Mucosa of descending colon (tissue), 3 donors: Measurements from ENCODE around the gene PTPRK. TPM values are rescaled to one million over a fixed set of nuclear protein-coding genes. Genes with fewer than 3 reads are reported as not detected.
"Not testable (repeated sequence)": the region's sequence is repeated elsewhere in the genome, so short reads cannot be mapped to it uniquely, and the experiment has no call there.

ENCODE experiments used
- ATAC-seq: fragments of 200-7000 bp; cut with Tn5 transposase; one replicate; pipeline ENCODE4 v1.9.1; 2020; ENCODE audit warnings: mild to moderate bottlenecking, moderate library complexity
- DNase-seq, 3 donors: peaks; one replicate each; pipeline ENCODE4 v3.0.0-alpha.2; 2020
- H3K36me3 ChIP-seq: fragments of 200-600 bp; one replicate; pipeline ENCODE4 v1.8.0; 2021; ENCODE audit warnings: low read depth, mild to moderate bottlenecking
- H3K4me1 ChIP-seq: fragments of 200-600 bp; one replicate; pipeline ENCODE4 v1.8.0; 2021; ENCODE audit warnings: low read depth, mild to moderate bottlenecking
- H3K4me3 ChIP-seq: fragments of 200-600 bp; one replicate; pipeline ENCODE4 v1.8.0; 2021; ENCODE audit warnings: mild to moderate bottlenecking
- H3K9me3 ChIP-seq: fragments of 200-600 bp; one replicate; pipeline ENCODE4 v1.8.0; 2021; ENCODE audit warnings: mild to moderate bottlenecking
- CTCF ChIP-seq: fragments of 200-600 bp; IDR thresholded peaks from one replicate; pipeline ENCODE4 v1.8.0; 2022; ENCODE audit warnings: antibody characterized with exemption, mild to moderate bottlenecking
- intact Hi-C, 2 donors: fragments of 100-400 bp; cut with DNase I in 1 of 2; cut with micrococcal nuclease in 1 of 2; formaldehyde crosslinking; loops; one replicate each; pipeline versions ENCODE4 v1.11.0 to v1.11.1; 2022; cut with DNase I, micrococcal nuclease
- total RNA-seq, 3 donors: library from RNA; stranded (reverse); fragmentation: NEBNext Ultra II Directional in 2 of 3; extraction: Animal tissue kit (Norgen Biotek cat#: 25700) in 2 of 3; gene quantifications; one replicate each; pipeline versions ENCODE4 v1.2.1 to v1.2.4, GENCODE V29; 2021 to 2023
- donor health status: DM: no; HTN: no; CAD: no; lungs with moderate emphysema.
- donor health status: DM: no; HTN: no; CAD: no.
- donor health status: DM: no; HTN: yes; CAD: no.

The PTPRK gene
- total RNA-seq, 3 donors from 2014 or later = 75.9 to 159 (median 86.7) TPM

GRCh38 chr6:128487055-128487454 is 33.3 kb downstream of the PTPRK start:
- Histone ChIP-seq H3K4me1 (peaks cover 13% of the 10 kb centered on the region), H3K9me3 (no peaks in the 10 kb centered on the region), H3K4me3 (no peak overlapping the region), H3K36me3 (no peaks in the 10 kb centered on the region)
- no peak for TF ChIP-seq CTCF
- ATAC-seq (peak; percentile 58), DNase-seq (no peak)
- intact Hi-C loops = no loop called here

GRCh38 chr6:128486580-128486979 is 33.8 kb downstream of the PTPRK start:
- H3K4me3 ChIP-seq, ATAC-seq, DNase-seq, H3K4me1 ChIP-seq, H3K9me3 ChIP-seq, H3K36me3 ChIP-seq, intact Hi-C loops: not testable (repeated sequence)

- H3K4me1 ChIP-seq = peaks cover 15% of the 10 kb centered on the region
- intact Hi-C loops = no loop called here
Observed at GRCh38 chr6:128483472-128484135, 36.8 kb downstream of the PTPRK start.

GRCh38 chr6:128482642-128483041 is 37.8 kb downstream of the PTPRK start:
- ATAC-seq (no peak), DNase-seq (no peak)
- Histone ChIP-seq H3K36me3 (no peaks in the 10 kb centered on the region), H3K4me3 (no peak overlapping the region), H3K4me1 (peaks cover 16% of the 10 kb centered on the region), H3K9me3 (no peaks in the 10 kb centered on the region)
- intact Hi-C loops = no loop called here
- no peak for TF ChIP-seq CTCF

More at GRCh38 chr6:128483472-128484135, 36.8 kb downstream of the PTPRK start:
- ATAC-seq (no peak), DNase-seq (no peak)
- H3K9me3 ChIP-seq = no peaks in the 10 kb centered on the region
- no peak for TF ChIP-seq CTCF
- no peak overlapping the region for H3K4me3 ChIP-seq
- no peaks in the 10 kb centered on the region for H3K36me3 ChIP-seq

- no peaks in the 10 kb centered on the region for H3K9me3 ChIP-seq
- no peak overlapping the region for H3K4me3 ChIP-seq
- no peak for TF ChIP-seq CTCF
- peak; percentile 35 for ATAC-seq
- intact Hi-C loops = no loop called here
- H3K36me3 ChIP-seq = no peaks in the 10 kb centered on the region
- H3K4me1 ChIP-seq = peaks cover 16% of the 10 kb centered on the region
- DNase-seq = no peak
Observed at GRCh38 chr6:128479991-128480390, 40.4 kb downstream of the PTPRK start.

- TF ChIP-seq CTCF = no peak
- ATAC-seq = peak; percentile 85
- no peaks in the 10 kb centered on the region for H3K9me3 ChIP-seq
- H3K4me3 ChIP-seq = no peak overlapping the region
- no peak for DNase-seq
- intact Hi-C loops = no loop called here
- no peaks in the 10 kb centered on the region for H3K36me3 ChIP-seq
- peaks cover 16% of the 10 kb centered on the region for H3K4me1 ChIP-seq
Observed at GRCh38 chr6:128479048-128479666, 41.2 kb downstream of the PTPRK start.
